GM12878 (cell line): ENCODE measurements around the gene PKD1.

Source experiments
- CTCF ChIP-seq, 3 experiments: IDR thresholded peaks in 2 of 3; conservative IDR thresholded peaks in 1 of 3; 2 replicates each; pipeline ENCODE4 v1.5.1; 2011; ENCODE audit warnings: low read depth in 3 of 3, low read length in 3 of 3, mild to moderate bottlenecking in 3 of 3, control low read depth in 2 of 3, moderate library complexity in 2 of 3, inconsistent platforms in 1 of 3, mixed read lengths in 1 of 3; ENCODE audit not compliant: control insufficient read depth in 2 of 3, insufficient read depth in 1 of 3; ENCODE audit errors: extremely low read depth in 1 of 3
- EP300 ChIP-seq, 2 experiments: fragments of 150-350 bp in 1 of 2; IDR thresholded peaks; 2 replicates each; pipeline ENCODE4 v1.6.1; 2011 to 2012; ENCODE audit warnings: low read depth in 2 of 2, low read length in 2 of 2, borderline replicate concordance in 1 of 2, improper control_type of control experiment in 1 of 2, inconsistent platforms in 1 of 2; ENCODE audit not compliant: control insufficient read depth in 1 of 2
- FOS ChIP-seq: IDR thresholded peaks from 3 replicates; pipeline ENCODE4 v1.6.1; 2011; ENCODE audit warnings: borderline replicate concordance; ENCODE audit not compliant: insufficient read length; ENCODE audit errors: extremely low read depth
- IRF4 ChIP-seq: IDR thresholded peaks from 2 replicates; pipeline ENCODE4 v1.6.1; 2011; ENCODE audit warnings: low read depth, low read length
- MXI1 ChIP-seq: fragments of 150-350 bp; IDR thresholded peaks from 2 replicates; pipeline ENCODE4 v1.6.1; 2011; ENCODE audit warnings: low read depth, mild to moderate bottlenecking, inconsistent platforms, low read length, improper control_type of control experiment
- PKNOX1 ChIP-seq: fragments of 450-650 bp; IDR thresholded peaks from 2 replicates; pipeline ENCODE4 v1.6.1; 2016; ENCODE audit warnings: mild to moderate bottlenecking
- POLR2AphosphoS5 ChIP-seq: IDR thresholded peaks from 2 replicates; pipeline ENCODE4 v1.6.1; 2011; ENCODE audit warnings: mild to moderate bottlenecking, low read length, inconsistent platforms
- RAD51 ChIP-seq: fragments of 450-650 bp; IDR thresholded peaks from 2 replicates; pipeline ENCODE4 v1.6.1; 2016; ENCODE audit warnings: moderate library complexity, mild to moderate bottlenecking, inconsistent platforms
- SPI1 ChIP-seq: IDR thresholded peaks from 2 replicates; pipeline ENCODE4 v1.6.1; 2011; ENCODE audit warnings: low read depth, mild to moderate bottlenecking, low read length, moderate library complexity, borderline replicate concordance; ENCODE audit not compliant: insufficient read depth
- SREBF2 ChIP-seq: IDR thresholded peaks from 2 replicates; pipeline ENCODE4 v1.6.1; 2012; ENCODE audit warnings: mild to moderate bottlenecking, low read length
- USF2 ChIP-seq: IDR thresholded peaks from 2 replicates; pipeline ENCODE4 v1.6.1; 2011; ENCODE audit warnings: low read depth, low read length, improper control_type of control experiment, borderline replicate concordance
- ZNF274 ChIP-seq: IDR thresholded peaks from one replicate; pipeline ENCODE4 v1.8.0; 2011; ENCODE audit not compliant: insufficient read length, insufficient read depth

- TF ChIP-seq SPI1 (no peak), USF2 (no peak), EP300 (IDR thresholded peaks at IDR 0.05; ENCODE audit: borderline replicate concordance in 1 of 2, control insufficient read depth in 1 of 2, low read depth in 2 of 2, low read length in 2 of 2) (no peak), POLR2AphosphoS5 (no peak), SREBF2 (no peak), CTCF (IDR thresholded peaks at IDR 0.05 in 2 of 3, conservative IDR thresholded peaks at IDR 0.05 in 1 of 3; ENCODE audit: control insufficient read depth in 2 of 3, extremely low read depth in 1 of 3, insufficient read depth in 1 of 3, low read depth in 3 of 3, low read length in 3 of 3) (no peak), ZNF274 (no peak), FOS (no peak), PKNOX1 (no peak), MXI1 (no peak), RAD51 (no peak), IRF4 (no peak)
Measured at GRCh38 chr16:2183671-2184070, 48.0 kb upstream of the PKD1 start.
